Measurements from ENCODE around the gene KNOP1.

KNOP1 gene

GRCh38 chr16:19705843-19706242 lies 12.2 kb downstream of the KNOP1 start:
- DNase-seq = no peak

GRCh38 chr16:19705146-19705501 lies 12.9 kb downstream of the KNOP1 start:
- no peak for DNase-seq

- no peak for DNase-seq
Measured at GRCh38 chr16:19704321-19705145, 13.5 kb downstream of the KNOP1 start.

GRCh38 chr16:19703172-19703889 lies 14.7 kb downstream of the KNOP1 start:
- DNase-seq = no peak

DNA sequence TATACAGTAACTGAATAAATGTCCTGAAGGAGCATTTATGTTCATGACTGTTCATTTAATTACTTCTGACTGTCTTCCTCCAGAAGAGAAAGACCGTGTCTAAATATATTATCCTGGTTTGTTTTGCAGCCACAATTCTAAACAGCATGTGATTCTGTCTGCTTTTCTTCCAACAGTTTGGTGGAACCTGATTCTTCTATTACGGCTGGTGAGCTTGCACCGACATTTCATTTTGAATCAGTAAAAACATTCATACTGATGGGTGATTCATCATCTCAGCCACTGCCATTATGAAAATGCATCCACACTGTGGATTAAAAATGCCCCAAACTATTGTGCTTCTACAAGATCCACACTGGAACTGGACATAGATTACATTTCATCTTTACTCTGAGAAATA lies 16.9 kb downstream of the KNOP1 start:
- DNase-seq = no peak

DNA sequence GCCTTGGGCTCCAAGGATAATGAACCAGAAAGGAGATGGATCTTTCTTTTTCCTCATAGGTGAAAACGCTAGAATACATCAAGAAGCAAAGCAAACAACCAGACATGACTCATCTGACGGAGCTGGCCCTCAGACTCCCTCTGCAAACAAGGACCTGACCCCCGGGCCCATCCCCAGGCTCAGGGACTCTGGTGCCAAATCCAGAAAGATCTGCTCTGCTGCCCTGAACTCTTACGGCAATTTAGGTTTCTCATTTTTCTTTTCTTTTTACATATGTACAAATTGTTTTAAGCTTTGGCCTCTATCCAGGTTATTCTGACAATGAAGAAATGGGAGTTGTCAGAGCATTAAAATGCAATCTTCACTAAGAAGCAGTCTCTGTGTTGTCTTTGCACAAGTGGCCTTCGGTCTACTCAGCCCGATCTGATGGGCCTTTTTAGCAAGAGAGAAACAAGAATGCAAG lies 17.7 kb downstream of the KNOP1 start:
- DNase-seq = peak in 1 of 2 experiments; percentile 21

- no peak for DNase-seq
Measured at GRCh38 chr16:19699472-19699871, 18.6 kb downstream of the KNOP1 start.

DNA sequence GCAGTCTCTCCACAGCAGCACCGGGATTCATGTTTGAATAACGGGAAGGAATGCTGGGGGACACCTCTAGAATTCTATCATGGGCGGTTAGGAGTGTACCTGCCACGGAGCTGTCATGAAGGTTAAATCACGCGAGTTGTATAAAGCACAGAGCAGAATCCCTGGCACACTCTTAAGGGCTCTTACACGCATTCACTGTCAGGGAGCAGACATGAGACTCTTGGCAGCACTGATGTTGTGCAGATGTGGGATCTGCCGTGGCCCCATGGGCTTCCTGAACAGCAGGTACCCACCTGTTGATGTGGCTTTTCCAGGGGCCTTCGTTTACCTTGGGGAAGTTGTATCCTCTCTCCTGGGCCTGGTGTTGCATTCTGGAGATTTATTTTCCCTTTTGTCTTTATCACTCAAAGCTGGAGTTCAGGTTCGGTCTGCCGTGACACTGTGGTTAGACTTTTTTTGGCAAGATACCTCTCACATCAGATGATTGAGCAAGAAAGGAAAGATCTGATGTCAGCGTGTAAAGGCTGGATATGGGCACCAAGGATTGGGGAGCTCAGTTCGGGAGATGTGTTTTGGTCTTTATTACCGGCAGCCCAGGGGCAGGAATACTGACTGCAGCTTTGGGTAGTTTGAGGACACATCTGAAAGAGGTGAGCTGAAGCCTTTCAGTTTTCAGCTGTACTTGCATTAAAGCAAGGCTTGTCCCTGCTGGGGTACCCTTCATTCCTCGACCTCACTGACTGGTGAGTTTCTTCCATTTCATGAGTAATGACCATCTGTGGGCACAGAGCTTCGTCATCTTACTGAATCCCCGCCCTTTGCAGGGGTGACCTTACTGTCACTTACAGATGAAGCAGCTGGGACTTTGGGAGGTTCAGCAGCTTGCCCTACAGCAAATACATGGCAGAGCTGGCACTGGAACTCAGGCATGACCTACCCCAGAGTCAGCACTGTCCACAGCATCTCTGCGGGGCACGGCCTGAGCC lies 19.3 kb downstream of the KNOP1 start:
- DNase-seq = no peak

GRCh38 chr16:19697756-19698318 lies 20.2 kb downstream of the KNOP1 start:
- DNase-seq = no peak

GRCh38 chr16:19696961-19697360 lies 21.1 kb downstream of the KNOP1 start:
- peak in 1 of 2 experiments; percentile 32 for DNase-seq

DNA sequence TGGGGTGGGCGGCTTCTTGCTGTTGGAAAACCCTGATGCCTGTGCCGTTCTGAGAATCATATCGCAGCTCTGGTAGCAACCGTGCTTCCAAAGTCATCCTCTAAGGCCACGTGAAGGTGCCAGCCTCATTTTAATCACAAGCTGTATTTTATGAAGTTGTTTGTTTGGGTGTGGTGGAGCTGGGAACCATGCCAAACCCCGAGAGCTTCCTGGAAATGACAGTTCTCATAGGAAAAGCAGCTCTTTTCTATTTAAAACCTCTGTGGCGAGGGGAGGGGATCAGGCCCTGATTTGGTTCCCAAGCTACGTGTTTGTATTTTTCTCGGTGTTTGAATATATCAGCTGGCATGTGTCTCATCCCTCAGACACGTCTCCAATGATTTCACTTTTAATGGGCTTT lies 21.7 kb downstream of the KNOP1 start:
- DNase-seq = peak; percentile 14 to 38

- DNase-seq = no peak
Measured at GRCh38 chr16:19694989-19695388, 23.0 kb downstream of the KNOP1 start.

DNA sequence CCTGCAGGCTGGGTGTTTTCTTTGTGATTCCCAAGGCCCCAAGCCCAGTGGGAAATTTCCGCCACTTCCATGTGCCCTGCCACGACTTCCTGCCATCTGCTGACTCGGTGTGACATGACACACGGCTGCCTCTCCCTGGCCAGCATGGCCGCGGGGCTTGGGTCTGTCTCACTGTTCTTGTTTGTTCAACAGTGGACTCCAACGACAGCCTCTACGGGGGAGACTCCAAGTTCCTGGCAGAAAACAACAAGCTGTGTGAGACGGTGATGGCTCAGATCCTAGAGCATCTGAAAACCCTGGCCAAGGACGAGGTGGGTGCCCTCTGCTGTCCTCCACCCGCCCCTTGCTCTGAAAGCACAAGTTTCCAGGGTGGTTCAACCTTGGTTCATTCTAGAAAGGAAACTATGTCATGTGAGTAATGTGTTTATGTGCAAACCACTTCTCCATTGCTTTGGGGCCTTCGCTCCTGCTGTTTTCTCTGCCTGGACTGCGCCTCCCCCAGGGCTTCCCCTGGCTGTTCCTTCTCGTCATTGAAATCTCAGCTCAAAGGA lies 26.8 kb downstream of the KNOP1 start:
- DNase-seq = peak in 1 of 2 experiments; percentile 11

- DNase-seq = no peak
Measured at GRCh38 chr16:19690196-19690595, 27.8 kb downstream of the KNOP1 start.

- DNase-seq = no peak
Measured at GRCh38 chr16:19689342-19689741, 28.7 kb downstream of the KNOP1 start.

DNA sequence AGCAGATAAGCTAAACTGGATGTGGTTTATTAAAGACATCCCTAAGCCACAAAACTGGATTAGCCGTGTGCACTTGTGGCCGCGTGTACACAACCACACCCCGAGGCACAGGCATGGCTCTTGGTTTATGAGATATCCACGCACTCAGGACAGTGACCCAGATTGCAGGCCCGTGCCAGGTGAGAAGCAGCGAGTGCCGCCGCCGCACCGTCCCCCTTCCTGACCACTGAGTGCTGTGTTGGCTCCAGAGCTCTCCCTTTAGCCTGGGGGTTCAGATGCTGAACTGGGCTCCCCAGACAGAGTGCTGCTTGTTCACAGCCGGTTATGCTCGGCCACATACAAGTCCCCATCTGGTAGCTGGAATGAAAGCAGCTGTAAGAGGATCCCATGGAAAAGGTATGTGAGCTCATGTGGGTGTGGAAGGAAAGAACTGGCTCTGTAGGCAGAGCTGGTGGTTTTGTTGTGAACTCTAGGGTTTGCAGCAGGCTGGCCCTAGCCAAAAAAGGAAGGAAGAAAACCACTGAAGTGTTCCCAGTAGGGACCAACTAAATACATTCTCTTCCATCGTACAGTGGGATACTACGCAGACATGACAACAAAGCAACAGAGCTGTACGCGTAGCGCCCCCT lies 29.5 kb downstream of the KNOP1 start:
- no peak for DNase-seq

- DNase-seq = no peak
Measured at GRCh38 chr16:19687279-19687678, 30.7 kb downstream of the KNOP1 start.

DNA sequence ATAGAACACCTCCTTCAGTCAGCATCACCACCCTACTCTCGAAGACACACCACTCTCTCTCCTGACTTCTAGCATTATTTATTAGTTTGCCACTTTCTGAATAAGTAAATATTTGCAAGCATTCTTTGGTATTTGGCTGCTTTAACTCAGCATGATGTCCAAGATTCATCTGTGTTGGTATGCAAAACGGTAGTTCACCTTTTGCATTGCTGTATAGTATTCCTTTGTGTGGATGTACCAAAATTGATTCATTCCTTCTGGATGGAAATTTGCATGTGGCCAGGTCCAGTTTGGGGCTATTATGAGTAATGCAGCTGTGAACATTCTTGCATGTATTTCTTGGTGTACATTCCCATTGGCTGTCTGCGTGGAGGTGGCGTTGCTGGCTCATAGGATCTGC lies 32.9 kb downstream of the KNOP1 start:
- DNase-seq = no peak

- no peak for DNase-seq
Measured at GRCh38 chr16:19683453-19684236, 34.4 kb downstream of the KNOP1 start.

GRCh38 chr16:19681637-19682036 lies 36.4 kb downstream of the KNOP1 start:
- no peak for DNase-seq

- no peak for DNase-seq
Measured at GRCh38 chr16:19680881-19681340, 37.1 kb downstream of the KNOP1 start.

All from NCI-H446 (cell line).